ENCODE measurements around the gene DBN1.

Gene DBN1

DNA sequence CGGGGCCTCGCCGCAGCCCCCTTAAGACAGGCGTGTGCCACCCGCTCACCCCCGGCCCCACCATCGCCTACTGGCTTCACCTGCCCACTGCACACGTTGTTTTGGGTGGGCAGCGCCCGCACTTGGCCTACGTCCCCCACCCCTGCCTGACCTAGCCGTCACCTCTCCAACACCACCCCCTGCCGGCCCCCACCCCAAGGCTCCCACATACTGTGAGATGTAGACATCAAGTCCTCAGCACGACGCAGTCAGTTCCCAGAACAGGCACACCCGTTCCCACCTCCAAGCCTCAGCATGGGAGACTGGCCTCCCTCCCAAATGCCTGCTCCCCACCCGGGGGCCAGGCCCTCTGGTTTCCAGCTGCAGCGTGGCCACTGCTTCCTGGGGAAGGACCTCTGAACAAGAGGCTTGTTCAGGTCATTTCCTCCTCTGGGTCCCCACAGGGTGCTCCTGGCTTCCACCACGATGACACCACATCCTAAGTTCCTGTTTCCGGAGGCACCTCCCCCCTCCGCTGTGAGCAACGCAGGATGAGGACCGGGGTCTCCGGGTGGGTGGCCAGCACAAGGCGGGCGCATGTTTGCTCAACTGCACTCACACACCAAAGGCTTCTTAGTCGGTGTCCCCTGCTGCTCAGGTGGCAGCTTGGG is 11.3 kb downstream of the DBN1 start:
- TF ChIP-seq, protein P1, sequence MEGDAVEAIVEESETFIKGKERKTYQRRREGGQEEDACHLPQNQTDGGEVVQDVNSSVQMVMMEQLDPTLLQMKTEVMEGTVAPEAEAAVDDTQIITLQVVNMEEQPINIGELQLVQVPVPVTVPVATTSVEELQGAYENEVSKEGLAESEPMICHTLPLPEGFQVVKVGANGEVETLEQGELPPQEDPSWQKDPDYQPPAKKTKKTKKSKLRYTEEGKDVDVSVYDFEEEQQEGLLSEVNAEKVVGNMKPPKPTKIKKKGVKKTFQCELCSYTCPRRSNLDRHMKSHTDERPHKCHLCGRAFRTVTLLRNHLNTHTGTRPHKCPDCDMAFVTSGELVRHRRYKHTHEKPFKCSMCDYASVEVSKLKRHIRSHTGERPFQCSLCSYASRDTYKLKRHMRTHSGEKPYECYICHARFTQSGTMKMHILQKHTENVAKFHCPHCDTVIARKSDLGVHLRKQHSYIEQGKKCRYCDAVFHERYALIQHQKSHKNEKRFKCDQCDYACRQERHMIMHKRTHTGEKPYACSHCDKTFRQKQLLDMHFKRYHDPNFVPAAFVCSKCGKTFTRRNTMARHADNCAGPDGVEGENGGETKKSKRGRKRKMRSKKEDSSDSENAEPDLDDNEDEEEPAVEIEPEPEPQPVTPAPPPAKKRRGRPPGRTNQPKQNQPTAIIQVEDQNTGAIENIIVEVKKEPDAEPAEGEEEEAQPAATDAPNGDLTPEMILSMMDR (IDR thresholded peaks at IDR 0.05; ENCODE audit: control extremely low read depth, extremely low read depth, low read depth, missing control alignments): no peak
- ChIA-PET CTCF (interaction anchor here (1.0 to 10.9 kb wide), 8 partner anchors 7 to 73 kb away, joined by 3 to 123 read pairs (median 5); no protein-coding TSS in a partner anchor), POLR2A (no interaction called here)
- DNase-seq (ENCODE audit: extremely low spot score): no peak

DNA sequence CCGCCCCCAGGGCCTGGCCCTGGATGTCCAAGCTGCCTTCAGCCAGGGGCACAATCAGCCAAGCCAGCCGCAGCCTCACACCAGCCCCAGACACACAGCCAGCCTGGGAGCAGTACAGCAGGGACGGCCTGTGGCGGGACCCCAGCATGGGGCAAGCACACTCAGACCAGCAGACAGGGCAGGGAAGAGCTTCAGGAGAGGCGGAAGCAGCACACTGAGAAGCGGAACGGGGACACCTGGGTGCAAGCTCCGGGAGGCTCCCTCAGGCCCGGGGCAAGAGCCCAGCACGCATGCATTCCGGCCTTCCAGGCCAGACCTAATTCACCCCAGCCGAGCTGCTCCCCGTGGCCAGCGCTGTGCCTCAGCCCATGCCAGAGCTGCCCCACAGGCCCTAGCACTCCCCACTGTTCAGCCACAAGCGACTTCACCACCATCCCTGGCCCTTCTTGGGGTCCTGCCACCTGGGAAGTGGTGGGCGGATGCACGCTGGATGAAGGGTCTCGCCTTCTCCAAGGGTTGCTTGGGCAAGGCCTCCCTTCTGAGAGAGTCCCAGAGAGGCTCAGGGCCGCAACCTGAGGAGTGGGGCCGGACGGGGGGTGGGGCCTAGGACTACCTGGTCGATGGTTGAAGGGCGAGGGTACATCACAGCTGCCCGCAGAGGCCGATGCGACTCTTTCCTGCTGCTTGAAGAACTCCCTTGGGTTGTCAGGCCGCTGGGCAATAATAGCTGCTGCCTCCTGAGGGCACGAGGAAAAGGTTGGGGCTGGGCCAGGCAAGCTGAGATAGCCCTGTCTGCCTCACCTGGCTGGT is 13.4 kb downstream of the DBN1 start:
- TF ChIP-seq, protein P1 (IDR thresholded peaks at IDR 0.05; ENCODE audit: control extremely low read depth, extremely low read depth, low read depth, missing control alignments): no peak
- CTCF ChIA-PET: interaction anchor here (0.9 to 8.5 kb wide), 10 partner anchors 8 to 347 kb away, joined by 3 to 123 read pairs (median 3); no protein-coding TSS in a partner anchor
- DNase-seq (ENCODE audit: extremely low spot score): no peak
- POLR2A ChIA-PET: interaction anchor here (0.8 kb wide), 1 partner anchor 15 kb away, joined by 3 read pairs; no protein-coding TSS in a partner anchor

DNA sequence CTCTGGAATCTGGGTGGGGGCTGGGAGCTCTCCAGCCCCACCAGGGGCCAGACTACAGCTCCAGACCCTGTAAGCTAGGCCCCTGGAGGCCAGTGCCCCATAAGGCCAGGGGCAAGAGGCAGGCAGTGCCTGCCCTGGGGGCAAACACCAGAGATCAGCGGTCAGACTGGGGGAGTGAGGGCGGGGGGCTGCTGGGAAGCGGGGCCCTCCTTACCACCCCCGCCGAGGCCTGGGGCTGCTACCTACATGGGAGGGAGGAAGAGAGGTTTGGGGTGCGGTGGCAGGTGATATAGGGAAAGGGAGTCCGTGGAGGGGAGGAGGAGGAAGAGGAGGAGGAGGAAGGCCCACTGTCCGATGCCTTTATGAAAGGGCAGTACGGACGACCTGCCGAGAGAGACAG is 14.1 kb downstream of the DBN1 start:
- TF ChIP-seq, protein P1 (IDR thresholded peaks at IDR 0.05; ENCODE audit: control extremely low read depth, extremely low read depth, low read depth, missing control alignments): no peak
- ChIA-PET POLR2A (interaction anchor here (0.8 kb wide), 1 partner anchor 16 kb away, joined by 3 read pairs; no protein-coding TSS in a partner anchor), CTCF (interaction anchor here (1.0 to 8.5 kb wide), 8 partner anchors 9 to 346 kb away, joined by 3 to 123 read pairs (median 4); partner anchors contain the start of gene DOK3)

DNA sequence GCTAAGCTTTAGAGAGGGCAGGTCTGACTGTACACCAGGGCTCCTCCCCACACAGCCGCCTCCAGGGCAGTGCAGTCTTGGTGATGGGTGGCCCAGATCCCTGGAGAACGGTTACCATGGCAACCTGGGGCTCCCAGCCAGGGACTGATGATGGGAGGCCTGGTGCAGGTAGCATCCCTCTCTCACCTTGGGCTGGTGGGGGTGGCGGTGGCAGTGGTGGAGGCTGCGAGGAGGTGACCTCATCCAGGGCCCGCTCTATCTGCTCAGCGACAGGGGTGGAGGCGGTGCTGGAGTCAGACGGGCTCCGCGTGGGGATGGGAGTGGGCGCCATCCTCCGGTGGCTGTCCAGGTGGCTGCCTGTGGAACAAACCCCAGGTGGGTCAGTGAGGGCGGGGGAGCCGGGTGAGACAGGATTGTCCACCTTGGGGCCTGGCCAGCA is 14.5 kb downstream of the DBN1 start:
- TF ChIP-seq, protein P1 (IDR thresholded peaks at IDR 0.05; ENCODE audit: control extremely low read depth, extremely low read depth, low read depth, missing control alignments): no peak
- POLR2A ChIA-PET: no interaction called here
- no peak for DNase-seq (ENCODE audit: extremely low spot score)
- CTCF ChIA-PET: interaction anchor here (1.0 to 8.5 kb wide), 7 partner anchors 9 to 346 kb away, joined by 3 to 123 read pairs (median 19); partner anchors contain the start of gene DOK3

More for the DNA sequence above, 14.1 kb downstream of the DBN1 start:
- no peak for DNase-seq (ENCODE audit: extremely low spot score)

DNA sequence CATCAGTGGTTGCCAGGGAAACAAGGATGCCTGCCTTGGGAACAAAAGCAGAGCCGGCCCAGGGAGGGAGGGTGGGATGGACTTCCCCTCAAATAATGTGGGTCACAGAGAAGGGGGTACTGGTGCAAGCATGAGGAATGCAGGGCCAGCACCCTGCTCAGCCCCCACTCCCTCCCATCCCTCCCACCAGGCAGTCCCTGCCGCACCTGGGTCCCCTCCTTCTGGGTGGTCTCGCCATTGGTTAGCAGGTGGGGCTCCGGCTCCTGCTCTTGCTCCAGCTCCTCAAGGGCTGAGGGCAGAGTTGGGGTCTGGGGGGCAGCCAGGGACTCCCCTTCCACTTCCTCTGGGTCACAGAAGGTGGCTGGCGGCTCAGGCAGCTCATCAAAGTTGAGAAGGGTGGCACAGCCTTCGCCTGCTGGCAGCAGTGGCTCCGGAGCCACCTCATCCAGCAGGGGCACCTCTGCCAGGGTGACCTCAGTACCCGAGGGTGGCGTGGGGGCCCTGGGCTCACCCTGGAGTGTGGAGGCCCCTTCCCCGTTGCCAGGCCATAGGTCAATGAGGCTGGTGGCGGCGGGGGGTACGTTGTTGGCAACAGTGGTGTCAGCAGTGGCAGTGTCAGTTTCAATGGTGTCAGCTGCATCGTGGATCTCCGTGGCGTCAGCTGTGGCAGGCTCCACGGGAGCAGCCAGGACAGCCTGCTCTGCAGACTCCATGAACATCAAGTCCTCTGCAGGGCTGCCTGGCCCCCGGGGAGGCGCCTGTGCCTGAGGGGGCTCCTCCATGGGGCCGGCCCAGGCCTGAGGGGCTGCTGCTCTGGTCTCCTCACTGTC is 15.4 kb downstream of the DBN1 start:
- DNase-seq (ENCODE audit: extremely low spot score): no peak
- TF ChIP-seq, protein P1 (IDR thresholded peaks at IDR 0.05; ENCODE audit: control extremely low read depth, extremely low read depth, low read depth, missing control alignments): no peak
- POLR2A ChIA-PET: interaction anchor here (0.7 to 0.9 kb wide), 2 partner anchors 32 to 372 kb away, joined by 3 read pairs; partner anchors contain the start of gene GRK6
- CTCF ChIA-PET: interaction anchor here (1.0 to 15.6 kb wide), 36 partner anchors 10 to 347 kb away, joined by 3 to 285 read pairs (median 6); partner anchors contain the start of genes DOK3, GRK6, MXD3 and PFN3

All from GM10248 (cell line).